GM18517 (cell line): ENCODE results near the gene ATR.

Source experiments
- ATAC-seq: cut with Tn5 transposase; IDR thresholded peaks from one replicate; pipeline ENCODE4 v1.9.1; 2021; ENCODE audit warnings: mild to moderate bottlenecking, moderate library complexity; ENCODE audit not compliant: unreplicated experiment

The ATR gene

GRCh38 chr3:142530296-142530695 is 48.2 kb downstream of the ATR start:
- no peak for ATAC-seq

GRCh38 chr3:142523921-142524566 is 54.5 kb downstream of the ATR start:
- ATAC-seq = no peak

GRCh38 chr3:142509079-142509478 is 69.5 kb downstream of the ATR start:
- no peak for ATAC-seq

- ATAC-seq = no peak
These were observed 71.3 kb downstream of the ATR start for GRCh38 chr3:142507241-142507640.

- no peak for ATAC-seq
These were observed 76.1 kb downstream of the ATR start for GRCh38 chr3:142502187-142502985.

- ATAC-seq = no peak
These were observed 77.3 kb downstream of the ATR start for GRCh38 chr3:142501004-142501926.

GRCh38 chr3:142500211-142500610 is 78.3 kb downstream of the ATR start:
- ATAC-seq = no peak

- ATAC-seq = no peak
These were observed 79.9 kb downstream of the ATR start for GRCh38 chr3:142498397-142499180.

- no peak for ATAC-seq
These were observed 80.8 kb downstream of the ATR start for GRCh38 chr3:142497729-142498128.

- no peak for ATAC-seq
These were observed 83.4 kb downstream of the ATR start for GRCh38 chr3:142495103-142495502.

- ATAC-seq = no peak
These were observed 86.3 kb downstream of the ATR start for GRCh38 chr3:142492184-142492583.

GRCh38 chr3:142489572-142490323 is 88.8 kb downstream of the ATR start:
- ATAC-seq = no peak

- ATAC-seq = no peak
These were observed 93.6 kb downstream of the ATR start for GRCh38 chr3:142484912-142485435.

- no peak for ATAC-seq
These were observed 97.3 kb downstream of the ATR start for GRCh38 chr3:142481196-142481595.

GRCh38 chr3:142470826-142471225 is 107.7 kb downstream of the ATR start:
- no peak for ATAC-seq

- ATAC-seq = no peak
These were observed 110.1 kb downstream of the ATR start for GRCh38 chr3:142468456-142468855.

- no peak for ATAC-seq
These were observed 110.8 kb downstream of the ATR start for GRCh38 chr3:142467768-142468167.

- ATAC-seq = no peak
These were observed 117.8 kb downstream of the ATR start for GRCh38 chr3:142460689-142461088.

- no peak for ATAC-seq
These were observed 118.6 kb downstream of the ATR start for GRCh38 chr3:142459929-142460328.

- ATAC-seq = no peak
These were observed 119.4 kb downstream of the ATR start for GRCh38 chr3:142459096-142459495.
